HFFc6 (cell line): Measurements from ENCODE around the gene KIAA1755. TPM values are rescaled to one million over a fixed set of nuclear protein-coding genes. Genes with fewer than 3 reads are reported as not detected.

Experiments used
- DNase-seq: peaks from one replicate; pipeline ENCODE4 v3.0.0-alpha.2; 2018
- H3K27ac Mint-ChIP-seq: 2 replicates; pipeline ENCODE4 v1.8.0; 2020; ENCODE audit warnings: mild to moderate bottlenecking, mixed read lengths
- H3K27me3 Mint-ChIP-seq: 2 replicates; pipeline ENCODE4 v1.8.0; 2021; ENCODE audit warnings: mild to moderate bottlenecking, moderate library complexity, mixed read lengths; ENCODE audit not compliant: insufficient read depth
- H3K36me3 Mint-ChIP-seq: 2 replicates; pipeline ENCODE4 v1.8.0; 2021; ENCODE audit warnings: low read depth, mixed read lengths
- H3K4me1 Mint-ChIP-seq: 2 replicates; pipeline ENCODE4 v1.8.0; 2020; ENCODE audit warnings: low read depth, mixed read lengths
- H3K4me3 Mint-ChIP-seq: 2 replicates; pipeline ENCODE4 v1.8.0; 2020; ENCODE audit warnings: mild to moderate bottlenecking, moderate library complexity, mixed read lengths
- H3K9me3 Mint-ChIP-seq: 2 replicates; pipeline ENCODE4 v1.8.0; 2020; ENCODE audit warnings: mild to moderate bottlenecking, mixed read lengths
- CTCF ChIP-seq: fragments of 200-600 bp; sonication (generic); IDR thresholded peaks from 2 replicates; pipeline ENCODE4 v1.5.0; 2021; ENCODE audit warnings: antibody characterized with exemption, mild to moderate bottlenecking
- total RNA-seq, 6 experiments: library from RNA; stranded (reverse); fragmentation: NEBNext Ultra II Directional; extraction: Animal tissue kit (Norgen Biotek cat#: 25700); gene quantifications; 2 replicates in 1 of 6; 3 replicates in 5 of 6; pipeline ENCODE4 v1.2.3, GENCODE V29; 2021

Gene KIAA1755
- total RNA-seq, 6 experiments from 2014 or later, result 1.2 to 4.4 (median 2.2) TPM

GRCh38 chr20:38208088-38208487 is 52.4 kb downstream of the KIAA1755 start:
- Mint-ChIP-seq H3K27me3 (no peaks in the 10 kb centered on the region), H3K4me1 (peaks cover 33% of the 10 kb centered on the region), H3K4me3 (no peak overlapping the region), H3K27ac (no peak overlapping the region), H3K9me3 (no peaks in the 10 kb centered on the region), H3K36me3 (no peaks in the 10 kb centered on the region)
- no peak for DNase-seq
- TF ChIP-seq CTCF, result no peak

DNA sequence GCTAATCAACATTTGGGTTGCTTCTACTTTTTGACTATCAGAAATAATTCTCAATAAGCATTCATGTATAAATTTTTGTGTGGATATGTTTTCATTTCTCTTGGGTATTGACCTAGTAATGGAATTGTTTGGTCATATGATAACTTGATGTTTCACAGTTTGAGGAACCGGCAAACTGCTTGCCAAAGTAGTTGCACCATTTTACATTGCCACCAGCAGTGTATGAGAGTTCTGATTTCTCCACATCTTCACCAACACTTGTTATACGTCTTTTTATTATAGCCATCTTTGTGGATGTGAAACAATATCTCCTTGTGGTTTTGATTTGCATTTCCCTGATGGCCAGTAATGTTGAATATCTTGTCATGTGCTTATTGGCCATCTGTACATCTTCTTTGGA is 52.9 kb downstream of the KIAA1755 start:
- Mint-ChIP-seq H3K4me1 (peaks cover 33% of the 10 kb centered on the region), H3K27ac (no peak overlapping the region), H3K9me3 (no peaks in the 10 kb centered on the region), H3K4me3 (no peak overlapping the region), H3K27me3 (no peaks in the 10 kb centered on the region), H3K36me3 (no peaks in the 10 kb centered on the region)
- DNase-seq, result no peak
- TF ChIP-seq CTCF, result no peak

DNA sequence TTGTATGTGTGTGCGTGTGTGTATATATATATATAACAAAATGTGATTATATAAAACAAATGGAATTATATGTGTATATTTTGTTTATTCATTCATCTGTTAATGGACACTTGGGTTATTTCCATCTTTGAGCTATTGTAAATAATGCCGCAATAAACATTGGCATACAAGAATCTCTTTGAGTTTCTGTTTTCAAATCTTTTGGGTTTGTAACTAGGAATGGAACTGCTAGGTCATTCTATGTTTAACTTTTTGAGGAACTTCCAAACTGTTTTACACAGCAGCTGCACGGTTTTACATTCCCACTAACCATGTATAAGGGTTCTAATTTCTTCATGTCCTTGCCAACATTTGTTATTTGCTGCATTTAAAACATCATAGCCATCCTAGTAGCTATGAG is 55.5 kb downstream of the KIAA1755 start:
- H3K36me3 Mint-ChIP-seq, result no peaks in the 10 kb centered on the region
- no peaks in the 10 kb centered on the region for H3K9me3 Mint-ChIP-seq
- DNase-seq, result no peak
- peaks cover 26% of the 10 kb centered on the region for H3K4me1 Mint-ChIP-seq
- H3K27ac Mint-ChIP-seq, result no peak overlapping the region
- no peaks in the 10 kb centered on the region for H3K27me3 Mint-ChIP-seq
- no peak for TF ChIP-seq CTCF
- H3K4me3 Mint-ChIP-seq, result no peak overlapping the region

GRCh38 chr20:38203981-38204357 is 56.6 kb downstream of the KIAA1755 start:
- H3K27ac Mint-ChIP-seq, result no peak overlapping the region
- no peaks in the 10 kb centered on the region for H3K9me3 Mint-ChIP-seq
- H3K4me3 Mint-ChIP-seq, result no peak overlapping the region
- no peak for DNase-seq
- TF ChIP-seq CTCF, result no peak
- H3K4me1 Mint-ChIP-seq, result peaks cover 18% of the 10 kb centered on the region
- H3K27me3 Mint-ChIP-seq, result no peaks in the 10 kb centered on the region
- no peaks in the 10 kb centered on the region for H3K36me3 Mint-ChIP-seq

DNA sequence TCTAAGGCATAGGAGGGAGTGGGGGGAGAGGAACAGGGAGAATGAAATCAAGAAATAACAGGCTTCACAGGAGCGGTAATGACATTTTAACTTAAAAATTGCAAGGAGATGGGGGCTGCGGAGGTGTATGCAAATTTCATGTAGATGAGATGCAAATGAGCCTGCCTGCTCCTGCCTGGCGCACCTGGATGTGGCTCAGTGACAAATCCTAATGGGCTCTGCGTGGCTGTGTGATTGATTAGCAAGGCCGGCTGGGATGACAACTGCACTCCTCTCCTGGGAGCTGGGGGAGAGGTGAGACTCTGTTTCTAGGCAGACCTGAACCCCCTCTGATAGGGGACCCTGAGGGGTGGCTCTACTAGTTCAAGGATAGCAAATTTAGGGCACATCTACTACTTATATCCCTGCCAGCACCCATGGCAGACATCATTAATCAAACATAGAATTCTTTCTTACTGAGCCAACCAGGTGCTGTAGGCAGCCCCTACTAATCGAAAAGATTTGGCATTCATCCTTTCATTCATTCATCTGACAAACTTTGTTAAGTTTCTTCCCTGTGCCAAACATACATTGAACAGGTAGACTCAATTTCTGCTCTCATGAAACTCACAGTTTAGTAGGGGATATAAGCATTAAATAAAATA is 57.1 kb downstream of the KIAA1755 start:
- no peak for TF ChIP-seq CTCF
- Mint-ChIP-seq H3K27ac (no peak overlapping the region), H3K36me3 (no peaks in the 10 kb centered on the region), H3K4me3 (no peak overlapping the region), H3K4me1 (peaks cover 20% of the 10 kb centered on the region), H3K9me3 (no peaks in the 10 kb centered on the region), H3K27me3 (no peaks in the 10 kb centered on the region)
- DNase-seq, result no peak

GRCh38 chr20:38202982-38203293 is 57.6 kb downstream of the KIAA1755 start:
- Mint-ChIP-seq H3K36me3 (no peaks in the 10 kb centered on the region), H3K27ac (no peak overlapping the region), H3K27me3 (no peaks in the 10 kb centered on the region), H3K4me1 (peaks cover 22% of the 10 kb centered on the region), H3K9me3 (no peaks in the 10 kb centered on the region), H3K4me3 (no peak overlapping the region)
- DNase-seq, result no peak
- TF ChIP-seq CTCF, result no peak
